Measurements from ENCODE around the gene TCEAL3.
"Not testable (repeated sequence)": the region's sequence is repeated elsewhere in the genome, so short reads cannot be mapped to it uniquely, and the experiment has no call there.

TCEAL3 gene

GRCh38 chrX:103607364-103608305 is at the start of gene TCEAL3:
Gene TCEAL3, plus strand, starts transcription at chrX:103607963. Its CDS starts 1,102 bp downstream, at chrX:103609065.
- DNase-seq (ENCODE audit: low read depth in 2 of 2), result no peak

- no peak for DNase-seq (ENCODE audit: low read depth in 2 of 2)
These were observed 47.5 kb upstream of the TCEAL3 start for GRCh38 chrX:103560256-103560655.

GRCh38 chrX:103562801-103563200 is 45.0 kb upstream of the TCEAL3 start:
- DNase-seq (ENCODE audit: low read depth in 2 of 2), result no peak

GRCh38 chrX:103565197-103565596 is 42.6 kb upstream of the TCEAL3 start:
- DNase-seq (ENCODE audit: low read depth in 2 of 2), result no peak

- DNase-seq (ENCODE audit: low read depth in 2 of 2), result no peak
These were observed 42.0 kb upstream of the TCEAL3 start for GRCh38 chrX:103565752-103566151.

GRCh38 chrX:103571121-103571520 is 36.6 kb upstream of the TCEAL3 start:
- no peak for DNase-seq (ENCODE audit: low read depth in 2 of 2)

- no peak for DNase-seq (ENCODE audit: low read depth in 2 of 2)
These were observed 36.0 kb upstream of the TCEAL3 start for GRCh38 chrX:103571726-103572125.

GRCh38 chrX:103573202-103573601 is 34.6 kb upstream of the TCEAL3 start:
- no peak for DNase-seq (ENCODE audit: low read depth in 2 of 2)

- no peak for DNase-seq (ENCODE audit: low read depth in 2 of 2)
These were observed 23.2 kb upstream of the TCEAL3 start for GRCh38 chrX:103584596-103584995.

- DNase-seq (ENCODE audit: low read depth in 2 of 2), result peak in 1 of 2 donors; percentile 16
These were observed 22.1 kb upstream of the TCEAL3 start, which contains the start of gene TCEAL4 for GRCh38 chrX:103585411-103586313. Gene TCEAL4, plus strand, starts transcription at chrX:103585515. Its CDS starts 1,161 bp downstream, at chrX:103586676.

- DNase-seq (ENCODE audit: low read depth in 2 of 2), result no peak
These were observed 21.5 kb upstream of the TCEAL3 start for GRCh38 chrX:103586314-103586646.

GRCh38 chrX:103586659-103587058 is 21.1 kb upstream of the TCEAL3 start:
- DNase-seq (ENCODE audit: low read depth in 2 of 2), result no peak

GRCh38 chrX:103592295-103592694 is 15.5 kb upstream of the TCEAL3 start:
- not testable (repeated sequence) for DNase-seq (ENCODE audit: low read depth in 2 of 2)

- DNase-seq (ENCODE audit: low read depth in 2 of 2), result not testable (repeated sequence)
These were observed 12.6 kb upstream of the TCEAL3 start for GRCh38 chrX:103595202-103595601.

GRCh38 chrX:103608306-103608963 is 672 bp downstream of the TCEAL3 start:
- no peak for DNase-seq (ENCODE audit: low read depth in 2 of 2)

- DNase-seq (ENCODE audit: low read depth in 2 of 2), result no peak
These were observed 2.5 kb downstream of the TCEAL3 start for GRCh38 chrX:103610282-103610681.

GRCh38 chrX:103613362-103613890 is 5.7 kb downstream of the TCEAL3 start:
- DNase-seq (ENCODE audit: low read depth in 2 of 2), result no peak

- DNase-seq (ENCODE audit: low read depth in 2 of 2), result no peak
These were observed 7.2 kb downstream of the TCEAL3 start for GRCh38 chrX:103614999-103615398.

- DNase-seq (ENCODE audit: low read depth in 2 of 2), result no peak
These were observed 8.1 kb downstream of the TCEAL3 start for GRCh38 chrX:103615781-103616371.

- no peak for DNase-seq (ENCODE audit: low read depth in 2 of 2)
These were observed 9.0 kb downstream of the TCEAL3 start for GRCh38 chrX:103616676-103617186.

- DNase-seq (ENCODE audit: low read depth in 2 of 2), result no peak
These were observed 16.3 kb downstream of the TCEAL3 start for GRCh38 chrX:103624111-103624510.

All from stimulated activated CD4-positive, alpha-beta T cell treated with anti-CD3 and anti-CD28 coated beads, Interleukin-4, amount 100 ng/mL, for 48 hours (primary cell).